ENCODE data around the gene ORC3.
"Not testable (repeated sequence)": the region's sequence is repeated elsewhere in the genome, so short reads cannot be mapped to it uniquely, and the experiment has no call there.

The ORC3 gene

GRCh38 chr6:87692086-87692485 lies 102.2 kb downstream of the ORC3 start:
- no peaks in the 10 kb centered on the region for H3K9me3 Mint-ChIP-seq
- H3K4me1 Mint-ChIP-seq, result peaks cover 33% of the 10 kb centered on the region
- H3K36me3 Mint-ChIP-seq (ENCODE audit: low read depth), result peaks cover 4% of the 10 kb centered on the region
- no peak overlapping the region for H3K4me3 Mint-ChIP-seq
- peak overlapping the region in 1 of 3 experiments; percentile 13 for H3K27ac Mint-ChIP-seq
- no peaks in the 10 kb centered on the region for H3K27me3 Mint-ChIP-seq (ENCODE audit: low read depth)
- no peak for TF ChIP-seq CTCF (IDR thresholded peaks at IDR 0.05; ENCODE audit: unreplicated experiment in 3 of 3)

- Mint-ChIP-seq H3K4me1 (peaks cover 48% of the 10 kb centered on the region), H3K27ac (peak overlapping the region in 2 of 3 experiments; percentile 77 to 86)
- H3K27me3 Mint-ChIP-seq (ENCODE audit: low read depth); H3K4me3 Mint-ChIP-seq; H3K9me3 Mint-ChIP-seq; H3K36me3 Mint-ChIP-seq (ENCODE audit: low read depth): not testable (repeated sequence)
Measured at GRCh38 chr6:87696817-87697216, 106.9 kb downstream of the ORC3 start.

- peaks cover 48% of the 10 kb centered on the region for H3K4me1 Mint-ChIP-seq
- peak overlapping the region; percentile 76 to 86 (median 77) for H3K27ac Mint-ChIP-seq
- H3K9me3 Mint-ChIP-seq, result no peaks in the 10 kb centered on the region
- H3K27me3 Mint-ChIP-seq (ENCODE audit: low read depth), result no peaks in the 10 kb centered on the region
- peak overlapping the region; percentile 90 to 97 (median 95) for H3K4me3 Mint-ChIP-seq
- TF ChIP-seq CTCF (IDR thresholded peaks at IDR 0.05; ENCODE audit: unreplicated experiment in 3 of 3), result no peak
- peaks cover 3% of the 10 kb centered on the region for H3K36me3 Mint-ChIP-seq (ENCODE audit: low read depth)
Measured at GRCh38 chr6:87697581-87698546, 107.9 kb downstream of the ORC3 start.

GRCh38 chr6:87698547-87699006 lies 108.6 kb downstream of the ORC3 start:
- TF ChIP-seq CTCF (IDR thresholded peaks at IDR 0.05; ENCODE audit: unreplicated experiment in 3 of 3), result no peak
- Mint-ChIP-seq H3K4me3 (peak overlapping the region; percentile 90 to 97 (median 95)), H3K4me1 (peaks cover 49% of the 10 kb centered on the region), H3K27ac (peak overlapping the region; percentile 73 to 86 (median 77)), H3K36me3 (ENCODE audit: low read depth) (peaks cover 3% of the 10 kb centered on the region), H3K9me3 (no peaks in the 10 kb centered on the region), H3K27me3 (ENCODE audit: low read depth) (no peaks in the 10 kb centered on the region)

- Mint-ChIP-seq H3K4me3 (peak overlapping the region; percentile 90 to 97 (median 95)), H3K9me3 (no peaks in the 10 kb centered on the region)
Measured at GRCh38 chr6:87699576-87699975, 109.6 kb downstream of the ORC3 start.

More at GRCh38 chr6:87699576-87699975, 109.6 kb downstream of the ORC3 start:
- Mint-ChIP-seq H3K4me1 (peaks cover 39% of the 10 kb centered on the region), H3K27me3 (ENCODE audit: low read depth) (no peaks in the 10 kb centered on the region), H3K36me3 (ENCODE audit: low read depth) (peaks cover 3% of the 10 kb centered on the region), H3K27ac (peak overlapping the region; percentile 33 to 98 (median 61))
- TF ChIP-seq CTCF (IDR thresholded peaks at IDR 0.05; ENCODE audit: unreplicated experiment in 3 of 3), result no peak

Data from nephron (organoid).